Gastrocnemius medialis (tissue), 4 donors: ENCODE data around the gene PARD3.

Source experiments
- POLR2A ChIP-seq, 2 donors: fragments of 450-650 bp; IDR thresholded peaks; one replicate each; pipeline ENCODE4 v1.6.1; 2017; ENCODE audit warnings: antibody characterized with exemption in 2 of 2, mild to moderate bottlenecking in 2 of 2, moderate library complexity in 2 of 2
- TF ChIP-seq, protein P1 (sequence below), 5 experiments: fragments of 450-650 bp in 3 of 5; fragments of 200-600 bp in 2 of 5; sonication (generic) in 2 of 5; IDR thresholded peaks in 4 of 5; conservative IDR thresholded peaks in 1 of 5; 1 replicate in 4 of 5; 2 replicates in 1 of 5; pipeline ENCODE4 v1.5.1; 2016 to 2019; ENCODE audit warnings: antibody characterized with exemption in 5 of 5, mild to moderate bottlenecking in 3 of 5, moderate library complexity in 3 of 5

- TF ChIP-seq, protein P1, sequence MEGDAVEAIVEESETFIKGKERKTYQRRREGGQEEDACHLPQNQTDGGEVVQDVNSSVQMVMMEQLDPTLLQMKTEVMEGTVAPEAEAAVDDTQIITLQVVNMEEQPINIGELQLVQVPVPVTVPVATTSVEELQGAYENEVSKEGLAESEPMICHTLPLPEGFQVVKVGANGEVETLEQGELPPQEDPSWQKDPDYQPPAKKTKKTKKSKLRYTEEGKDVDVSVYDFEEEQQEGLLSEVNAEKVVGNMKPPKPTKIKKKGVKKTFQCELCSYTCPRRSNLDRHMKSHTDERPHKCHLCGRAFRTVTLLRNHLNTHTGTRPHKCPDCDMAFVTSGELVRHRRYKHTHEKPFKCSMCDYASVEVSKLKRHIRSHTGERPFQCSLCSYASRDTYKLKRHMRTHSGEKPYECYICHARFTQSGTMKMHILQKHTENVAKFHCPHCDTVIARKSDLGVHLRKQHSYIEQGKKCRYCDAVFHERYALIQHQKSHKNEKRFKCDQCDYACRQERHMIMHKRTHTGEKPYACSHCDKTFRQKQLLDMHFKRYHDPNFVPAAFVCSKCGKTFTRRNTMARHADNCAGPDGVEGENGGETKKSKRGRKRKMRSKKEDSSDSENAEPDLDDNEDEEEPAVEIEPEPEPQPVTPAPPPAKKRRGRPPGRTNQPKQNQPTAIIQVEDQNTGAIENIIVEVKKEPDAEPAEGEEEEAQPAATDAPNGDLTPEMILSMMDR (IDR thresholded peaks at IDR 0.05 in 4 of 5, conservative IDR thresholded peaks at IDR 0.05 in 1 of 5) = no peak
- TF ChIP-seq POLR2A (IDR thresholded peaks at IDR 0.05) = no peak
These were observed 415.0 kb downstream of the PARD3 start for GRCh38 chr10:34400075-34400474.
